Right cardiac atrium (tissue), 5 donors: ENCODE results near the gene CARD19. TPM values are rescaled to one million over a fixed set of nuclear protein-coding genes. Genes with fewer than 3 reads are reported as not detected.
A peak's percentile ranks its signal among the peaks of the same experiment; 100 is the strongest.

Source experiments
- ATAC-seq, 2 donors: fragments of 200-7000 bp; cut with Tn5 transposase; one replicate each; pipeline versions ENCODE4 v1.8.0 to v1.9.1; 2020; ENCODE audit warnings: moderate library complexity in 2 of 2, mild to moderate bottlenecking in 1 of 2
- DNase-seq, 3 donors: peaks; one replicate each; pipeline ENCODE4 v3.0.0-alpha.2; 2020
- H3K27ac ChIP-seq: one replicate; pipeline ENCODE4 v1.5.1; 2013; ENCODE audit warnings: mild to moderate bottlenecking, low read length, control low read depth, moderate library complexity
- H3K27me3 ChIP-seq: one replicate; pipeline ENCODE4 v1.6.1; 2013; ENCODE audit not compliant: control insufficient read depth, insufficient read depth
- H3K4me1 ChIP-seq: one replicate; pipeline ENCODE4 v1.6.1; 2013; ENCODE audit warnings: low read length; ENCODE audit not compliant: control insufficient read depth, insufficient read depth
- H3K4me3 ChIP-seq: one replicate; pipeline ENCODE4 v1.5.1; 2013; ENCODE audit warnings: low read length, control low read depth
- H3K9me3 ChIP-seq: one replicate; pipeline ENCODE4 v1.6.1; 2013; ENCODE audit warnings: low read length; ENCODE audit not compliant: control insufficient read depth
- WGBS: extraction: QIAGEN DNeasy Blood & Tissue Kit; methylation state at CpG from one replicate; pipeline ENCODE4 v1.1.7; 2013; 5-methylcytosine and 5-hydroxymethylcytosine counted together
- intact Hi-C, 4 donors: fragments of 100-400 bp; cut with DNase I; formaldehyde crosslinking; loops; one replicate each; pipeline versions ENCODE4 v1.11.0 to v1.14.0; 2022 to 2023
- polyA plus RNA-seq: library from polyadenylated mRNA; stranded (reverse); fragments of 200-250 nt; gene quantifications from one replicate; pipeline ENCODE4 v1.2.3, GENCODE V29; 2013
- total RNA-seq, 4 donors: library from RNA; stranded (reverse); fragmentation: NEBNext Ultra II Directional; extraction: Animal tissue kit (Norgen Biotek cat#: 25700); gene quantifications; one replicate each; pipeline ENCODE4 v1.2.1, GENCODE V29; 2021
- donor health status: healthy with polysubstance abuse.
- donor health status: DM: no; HTN: yes; CAD: no.
- donor health status: DM: no; HTN: no; CAD: no.
- donor health status: DM: no; HTN: yes; CAD: no; lungs with severe emphysema.
- donor health status: DM: yes; HTN: yes; CAD: no.

The CARD19 gene
- total and polyA plus RNA-seq, 5 donors: 17.7 to 30.3 (median 25.6) TPM

DNA sequence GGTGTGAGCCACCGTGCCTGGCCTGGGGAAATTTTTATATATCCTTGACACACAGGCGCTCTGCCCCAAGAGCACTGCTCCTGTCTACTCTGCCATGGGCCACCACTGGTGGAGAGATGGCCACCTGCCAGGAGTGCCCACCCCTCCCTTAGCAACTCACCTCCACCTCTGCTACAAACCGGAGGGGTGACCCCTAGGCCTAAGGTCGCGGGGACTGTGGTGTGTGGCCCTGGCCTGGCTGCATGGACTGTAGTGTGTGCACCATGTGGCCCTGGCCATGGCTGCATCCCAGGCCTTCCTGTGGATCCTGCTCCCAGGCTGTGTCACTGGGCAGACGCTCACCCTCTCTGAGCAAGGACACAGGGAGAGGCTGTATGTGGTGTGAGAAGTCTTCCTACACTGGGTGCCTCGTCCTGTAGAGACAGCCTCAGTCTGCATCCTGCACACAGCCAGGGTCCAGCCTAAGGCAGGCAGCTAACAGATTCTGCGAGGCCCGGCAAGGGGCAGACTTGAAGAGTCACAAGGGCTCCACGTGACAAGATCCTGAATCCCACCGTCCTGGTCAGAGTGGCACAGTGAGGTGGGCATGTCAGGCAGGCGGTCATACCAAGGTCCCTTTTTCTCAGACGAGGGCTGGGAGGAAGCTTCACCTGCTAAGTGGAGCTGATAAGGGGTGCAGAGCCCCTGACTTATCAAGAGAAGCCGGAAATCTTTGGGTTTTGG, 27.7 kb downstream of the CARD19 start:
- ATAC-seq (no peak), DNase-seq (peak in 2 of 3 donors; percentile 47 to 62)
- Histone ChIP-seq H3K9me3 (no peaks in the 10 kb centered on the region), H3K4me3 (no peak overlapping the region), H3K27ac (no peak overlapping the region), H3K27me3 (no peaks in the 10 kb centered on the region), H3K4me1 (peaks cover 4% of the 10 kb centered on the region)
- 80% methylated on average over 14 of the region's 14 CpGs for WGBS
- intact Hi-C loops: no loop called here

DNA sequence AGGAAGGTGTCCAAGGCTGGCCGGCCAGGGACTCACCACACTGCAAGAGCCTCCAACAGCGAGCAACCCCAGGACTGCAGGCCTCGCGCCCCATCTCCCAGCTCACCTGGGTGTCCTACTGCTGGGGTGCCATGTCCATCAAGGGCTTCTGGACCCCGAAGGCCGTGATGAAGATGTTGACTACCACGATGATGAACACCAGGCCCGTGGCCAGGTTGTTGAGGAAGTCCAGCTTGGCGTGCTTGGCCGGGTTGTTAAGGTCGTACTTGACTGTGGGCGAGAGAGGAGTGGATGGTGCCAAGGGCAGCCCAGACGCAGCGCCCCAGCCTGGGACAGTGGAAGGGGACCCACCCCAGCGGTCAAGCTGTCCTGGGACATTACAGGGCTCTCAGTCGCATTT, 28.8 kb downstream of the CARD19 start:
- peaks cover 4% of the 10 kb centered on the region for H3K4me1 ChIP-seq
- H3K27ac ChIP-seq: no peak overlapping the region
- WGBS: 93% methylated on average over 16 of the region's 16 CpGs
- H3K9me3 ChIP-seq: no peaks in the 10 kb centered on the region
- H3K4me3 ChIP-seq: no peak overlapping the region
- no peak for ATAC-seq
- H3K27me3 ChIP-seq: no peaks in the 10 kb centered on the region
- intact Hi-C loops: no loop called here
- DNase-seq: peak in 2 of 3 donors; percentile 46 to 47

DNA sequence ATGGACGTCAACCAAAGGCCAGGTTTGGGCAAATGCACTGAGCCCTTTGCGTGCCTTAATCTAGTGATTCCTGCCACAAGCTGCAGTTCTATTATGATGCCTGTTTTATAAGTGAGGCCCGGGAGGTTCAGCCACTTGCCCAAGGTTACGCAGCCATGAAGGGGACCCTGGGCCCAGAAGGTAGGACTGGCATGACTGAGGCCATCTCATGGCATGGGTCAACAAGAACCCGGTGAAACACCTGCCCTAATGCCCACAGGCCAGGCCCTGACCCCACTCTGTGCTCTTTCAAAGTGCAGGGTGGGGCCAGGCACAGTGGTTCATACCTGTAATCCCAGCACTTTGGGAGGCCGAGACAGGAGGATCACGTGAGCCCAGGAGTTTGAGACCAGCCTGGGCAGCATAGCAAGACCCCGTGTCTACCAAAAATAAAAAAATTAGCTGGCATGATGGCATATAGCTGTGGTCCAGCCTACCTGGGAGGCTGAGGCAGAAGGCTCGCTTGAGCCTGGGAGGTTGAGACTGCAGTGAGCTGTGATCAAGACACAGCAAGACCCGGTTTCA, 29.4 kb downstream of the CARD19 start:
- WGBS: 94% methylated on average over 10 of the region's 10 CpGs
- Histone ChIP-seq H3K9me3 (no peaks in the 10 kb centered on the region), H3K27me3 (no peaks in the 10 kb centered on the region), H3K4me3 (no peak overlapping the region), H3K4me1 (peaks cover 7% of the 10 kb centered on the region), H3K27ac (no peak overlapping the region)
- intact Hi-C loops: no loop called here
- DNase-seq (peak in 2 of 3 donors; percentile 8 to 40), ATAC-seq (no peak)

DNA sequence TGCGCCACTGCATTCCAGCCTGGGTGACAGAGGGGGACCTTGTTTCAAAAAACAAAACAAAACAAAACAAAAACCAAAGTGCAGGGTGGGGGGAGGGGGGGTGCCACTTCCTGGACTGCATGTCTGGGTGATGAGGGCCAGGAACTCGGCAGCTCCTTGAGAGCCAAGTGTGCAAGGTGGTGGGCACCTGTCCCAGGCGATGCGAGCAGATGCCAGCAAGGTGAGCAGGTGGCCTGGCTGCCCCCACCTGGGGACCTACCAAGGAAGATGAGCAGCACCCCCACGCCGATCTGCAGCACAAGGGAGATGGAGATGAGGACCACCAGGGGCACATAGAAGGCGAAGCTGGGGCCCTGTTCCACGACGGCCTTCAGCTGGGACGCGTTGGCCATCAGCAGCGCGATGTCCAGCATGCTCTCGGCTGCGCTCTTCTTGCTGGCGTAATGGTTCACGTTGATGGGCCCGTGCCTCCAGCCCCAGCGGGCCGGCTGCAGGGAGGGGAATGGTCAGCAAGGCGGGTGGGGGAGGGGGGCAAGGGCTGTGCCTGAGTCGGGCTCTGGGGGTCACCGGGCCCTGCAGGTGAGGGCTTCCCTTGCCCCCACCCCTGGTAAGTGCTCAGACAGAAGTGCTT, 30.2 kb downstream of the CARD19 start:
- Histone ChIP-seq H3K4me3 (no peak overlapping the region), H3K9me3 (no peaks in the 10 kb centered on the region), H3K27me3 (no peaks in the 10 kb centered on the region), H3K27ac (no peak overlapping the region), H3K4me1 (peaks cover 8% of the 10 kb centered on the region)
- ATAC-seq (no peak), DNase-seq (peak in 2 of 3 donors; percentile 43 to 61)
- WGBS: 83% methylated on average over 23 of the region's 23 CpGs
- intact Hi-C loops: no loop called here

DNA sequence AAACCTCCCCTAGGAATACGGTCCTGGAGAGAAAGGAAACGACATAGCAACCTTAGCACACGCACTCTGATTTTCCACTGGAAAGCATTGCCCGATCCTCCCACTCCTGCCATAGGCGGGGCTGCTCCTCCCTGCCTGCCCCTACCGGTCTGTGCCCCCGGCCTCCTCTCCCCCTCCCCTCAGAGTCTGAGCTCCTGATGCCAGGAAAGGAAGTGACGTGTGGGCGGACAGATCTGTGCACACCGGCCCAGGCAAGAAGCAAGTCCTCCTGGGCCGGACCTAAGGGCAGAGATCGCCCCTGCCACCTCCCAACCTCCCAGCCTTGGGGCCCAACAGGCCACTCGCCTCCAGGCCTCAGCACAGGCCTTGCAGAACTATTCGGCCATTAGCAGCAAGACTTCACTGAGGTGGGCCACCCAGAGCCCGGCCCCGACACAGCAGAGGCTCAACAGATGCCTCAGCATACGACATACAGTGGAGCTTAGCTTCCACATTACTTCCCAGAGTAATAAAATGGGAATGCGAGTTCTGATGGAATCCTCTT, 30.9 kb downstream of the CARD19 start:
- no peaks in the 10 kb centered on the region for H3K27me3 ChIP-seq
- intact Hi-C loops: no loop called here
- peak overlapping the region; percentile 20 for H3K27ac ChIP-seq
- H3K4me3 ChIP-seq: no peak overlapping the region
- H3K9me3 ChIP-seq: no peaks in the 10 kb centered on the region
- peaks cover 14% of the 10 kb centered on the region for H3K4me1 ChIP-seq
- WGBS: 43% methylated on average over 18 of the region's 18 CpGs
- peak; percentile 64 to 81 (median 76) for DNase-seq
- peak; percentile 36 to 55 for ATAC-seq

GRCh38 chr9:93127395-93127911, 31.4 kb downstream of the CARD19 start:
- intact Hi-C loops: no loop called here
- Histone ChIP-seq H3K27me3 (no peaks in the 10 kb centered on the region), H3K4me1 (peaks cover 19% of the 10 kb centered on the region), H3K27ac (peak overlapping the region; percentile 20), H3K9me3 (no peaks in the 10 kb centered on the region), H3K4me3 (no peak overlapping the region)
- WGBS: 43% methylated on average over 8 of the region's 8 CpGs
- ATAC-seq (peak in 1 of 2 donors; percentile 10), DNase-seq (peak in 2 of 3 donors; percentile 70 to 72)

DNA sequence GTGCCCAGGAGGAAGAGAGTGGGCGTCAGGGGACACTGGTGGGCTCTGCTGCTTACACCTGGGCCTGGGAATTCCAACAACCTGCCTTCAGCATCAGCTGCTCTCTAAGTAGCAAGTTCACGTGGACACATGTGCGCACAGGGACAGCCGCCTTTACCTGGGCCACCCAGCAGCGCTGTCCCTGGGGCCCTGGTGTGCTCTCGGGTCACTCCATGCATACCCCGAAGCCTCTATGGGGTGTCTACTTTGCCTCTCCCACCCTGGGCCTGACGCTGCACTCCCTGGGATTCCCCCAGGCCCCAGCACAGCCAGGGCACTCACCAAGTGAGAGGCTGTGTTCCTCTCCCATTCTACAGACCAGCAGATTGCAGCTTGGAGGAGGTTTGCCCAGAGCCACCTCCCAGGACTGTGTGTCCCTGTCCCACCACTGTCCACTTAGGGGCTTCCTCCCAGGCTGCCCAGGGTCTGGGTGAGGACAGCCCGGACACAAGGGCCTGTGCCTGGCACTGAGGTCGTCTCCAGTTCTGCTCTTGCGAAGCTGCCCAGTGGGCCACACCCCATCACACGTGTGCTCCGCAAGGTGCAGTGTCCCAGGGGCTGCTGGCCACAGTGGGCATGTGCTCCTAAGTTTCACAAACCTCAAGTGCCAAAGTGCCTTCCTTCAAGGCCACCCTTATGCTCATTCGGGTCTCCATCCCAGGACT, 32.1 kb downstream of the CARD19 start:
- Histone ChIP-seq H3K9me3 (no peaks in the 10 kb centered on the region), H3K27me3 (no peaks in the 10 kb centered on the region), H3K4me3 (no peak overlapping the region), H3K27ac (no peak overlapping the region), H3K4me1 (peaks cover 21% of the 10 kb centered on the region)
- ATAC-seq: no peak
- 87% methylated on average over 14 of the region's 14 CpGs for WGBS
- DNase-seq: peak in 2 of 3 donors; percentile 39 to 50
- intact Hi-C loops: no loop called here

GRCh38 chr9:93128715-93129224, 32.8 kb downstream of the CARD19 start:
- DNase-seq (no peak), ATAC-seq (no peak)
- WGBS: 88% methylated on average over 10 of the region's 10 CpGs
- H3K4me3 ChIP-seq: no peak overlapping the region
- H3K27ac ChIP-seq: no peak overlapping the region
- no peaks in the 10 kb centered on the region for H3K9me3 ChIP-seq
- no peaks in the 10 kb centered on the region for H3K27me3 ChIP-seq
- H3K4me1 ChIP-seq: peaks cover 21% of the 10 kb centered on the region
- intact Hi-C loops: no loop called here

DNA sequence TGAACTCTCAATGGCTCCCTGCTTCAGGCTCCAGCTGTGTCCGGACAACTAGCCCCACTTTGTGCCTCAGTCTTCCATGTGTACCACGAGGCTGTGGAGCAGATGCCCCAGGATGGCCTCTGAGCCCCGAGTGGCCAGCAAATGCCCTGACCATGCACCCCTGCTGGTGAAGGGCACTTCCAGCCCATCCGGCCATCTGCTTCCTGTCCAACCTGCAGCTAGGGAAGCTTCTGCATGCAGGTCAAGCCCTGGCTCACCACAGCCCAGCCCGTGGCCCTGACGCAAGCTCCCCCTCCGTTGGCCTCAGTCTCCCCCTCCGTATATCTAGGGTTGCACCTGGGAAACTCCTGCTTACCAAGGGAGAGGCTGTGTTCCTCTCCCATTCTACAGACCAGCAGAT, 33.3 kb downstream of the CARD19 start:
- intact Hi-C loops: no loop called here
- H3K4me1 ChIP-seq: peaks cover 21% of the 10 kb centered on the region
- H3K27me3 ChIP-seq: no peaks in the 10 kb centered on the region
- no peak for ATAC-seq
- DNase-seq: peak in 2 of 3 donors; percentile 64 to 75
- 48% methylated on average over 8 of the region's 8 CpGs for WGBS
- peak overlapping the region; percentile 5 for H3K27ac ChIP-seq
- no peak overlapping the region for H3K4me3 ChIP-seq
- H3K9me3 ChIP-seq: no peaks in the 10 kb centered on the region

DNA sequence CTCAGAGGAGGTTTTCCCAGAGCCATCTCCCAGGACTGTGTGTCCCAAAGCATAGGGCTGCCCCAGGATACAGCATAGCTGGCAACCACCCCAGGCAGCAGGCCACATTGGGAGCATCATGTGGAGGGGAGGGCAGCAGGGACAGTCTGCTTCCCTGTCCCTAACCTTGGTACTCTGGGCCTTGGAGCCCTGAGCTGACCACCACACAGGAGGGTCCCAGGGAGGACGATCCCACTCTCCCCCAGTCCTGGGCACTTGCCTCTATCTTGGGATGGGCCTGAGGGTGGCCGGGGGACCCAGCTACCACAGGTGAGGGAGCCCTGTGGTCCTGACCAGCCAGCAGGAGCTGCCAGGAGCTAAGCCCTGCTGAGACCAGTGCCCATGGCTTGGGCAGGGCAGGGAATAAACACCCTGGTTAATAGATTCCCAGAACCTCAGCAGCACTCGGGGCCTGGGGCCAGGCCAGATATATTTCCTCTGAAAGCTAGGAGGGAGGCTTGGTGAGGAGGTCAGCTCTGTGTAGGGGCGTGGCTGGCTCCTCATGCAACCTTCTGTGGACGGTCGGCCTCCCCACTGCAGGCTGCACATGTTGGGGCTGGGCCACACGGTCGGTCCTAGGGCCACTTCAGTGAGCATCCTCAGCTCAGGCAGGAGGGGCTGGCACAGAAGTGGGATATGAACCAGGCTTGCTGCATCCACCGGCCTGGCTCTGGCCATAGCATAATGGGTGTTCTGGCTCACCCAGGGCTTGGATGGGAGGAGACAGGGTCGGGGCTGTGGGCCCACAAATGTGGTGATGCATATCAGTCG, 33.9 kb downstream of the CARD19 start:
- H3K27ac ChIP-seq: peak overlapping the region; percentile 69
- ATAC-seq (peak in 1 of 2 donors; percentile 4), DNase-seq (peak in 2 of 3 donors; percentile 78)
- H3K9me3 ChIP-seq: no peaks in the 10 kb centered on the region
- WGBS: 70% methylated on average over 11 of the region's 11 CpGs
- intact Hi-C loops: no loop called here
- no peaks in the 10 kb centered on the region for H3K27me3 ChIP-seq
- no peak overlapping the region for H3K4me3 ChIP-seq
- H3K4me1 ChIP-seq: peaks cover 21% of the 10 kb centered on the region
